HG02763 (cell line): ENCODE data around the gene CAMSAP3.

Experiments
- ATAC-seq: cut with Tn5 transposase; IDR thresholded peaks from one replicate; pipeline ENCODE4 v1.9.1; 2021; ENCODE audit warnings: mild to moderate bottlenecking, moderate library complexity; ENCODE audit not compliant: unreplicated experiment

CAMSAP3 gene

GRCh38 chr19:7595466-7596133 lies at the start of gene CAMSAP3:
Gene CAMSAP3 (plus strand): TSS chr19:7595863. CDS start chr19:7596003, 140 bp downstream.
- peak; percentile 58 for ATAC-seq

- ATAC-seq = no peak
These were observed 49.8 kb upstream of the CAMSAP3 start for GRCh38 chr19:7545904-7546303.

- ATAC-seq = no peak
These were observed 48.5 kb upstream of the CAMSAP3 start for GRCh38 chr19:7547159-7547558.

GRCh38 chr19:7549429-7550148 lies 46.1 kb upstream of the CAMSAP3 start:
- ATAC-seq = no peak

GRCh38 chr19:7550169-7550770 lies 45.4 kb upstream of the CAMSAP3 start:
- no peak for ATAC-seq

- ATAC-seq = no peak
These were observed 44.5 kb upstream of the CAMSAP3 start for GRCh38 chr19:7550987-7551761.

GRCh38 chr19:7552781-7553180 lies 42.9 kb upstream of the CAMSAP3 start:
- no peak for ATAC-seq

GRCh38 chr19:7554565-7554964 lies 41.1 kb upstream of the CAMSAP3 start:
- ATAC-seq = no peak

GRCh38 chr19:7554990-7555864 lies 40.4 kb upstream of the CAMSAP3 start:
- no peak for ATAC-seq

- no peak for ATAC-seq
These were observed 38.9 kb upstream of the CAMSAP3 start for GRCh38 chr19:7556696-7557315.

GRCh38 chr19:7558667-7559066 lies 37.0 kb upstream of the CAMSAP3 start:
- no peak for ATAC-seq

GRCh38 chr19:7559102-7559501 lies 36.6 kb upstream of the CAMSAP3 start:
- ATAC-seq = no peak

- no peak for ATAC-seq
These were observed 35.4 kb upstream of the CAMSAP3 start for GRCh38 chr19:7560255-7560654.

- no peak for ATAC-seq
These were observed 34.3 kb upstream of the CAMSAP3 start for GRCh38 chr19:7561325-7561724.

- no peak for ATAC-seq
These were observed 32.8 kb upstream of the CAMSAP3 start for GRCh38 chr19:7562646-7563393.

GRCh38 chr19:7564866-7565265 lies 30.8 kb upstream of the CAMSAP3 start:
- no peak for ATAC-seq

GRCh38 chr19:7565332-7565731 lies 30.3 kb upstream of the CAMSAP3 start:
- ATAC-seq = no peak

- no peak for ATAC-seq
These were observed 24.9 kb upstream of the CAMSAP3 start for GRCh38 chr19:7570761-7571160.

GRCh38 chr19:7575434-7576040 lies 20.1 kb upstream of the CAMSAP3 start:
- ATAC-seq = no peak
